GM12878 (cell line): ENCODE results near the gene NCAPH2.

Experiments
- CHD2 ChIP-seq: IDR thresholded peaks from 2 replicates; pipeline ENCODE4 v1.6.1; 2011; ENCODE audit warnings: low read depth, low read length, improper control_type of control experiment, borderline replicate concordance
- CTCF ChIP-seq, 3 experiments: IDR thresholded peaks in 2 of 3; conservative IDR thresholded peaks in 1 of 3; 2 replicates each; pipeline ENCODE4 v1.5.1; 2011; ENCODE audit warnings: low read depth in 3 of 3, low read length in 3 of 3, mild to moderate bottlenecking in 3 of 3, control low read depth in 2 of 3, moderate library complexity in 2 of 3, inconsistent platforms in 1 of 3, mixed read lengths in 1 of 3; ENCODE audit not compliant: control insufficient read depth in 2 of 3, insufficient read depth in 1 of 3; ENCODE audit errors: extremely low read depth in 1 of 3
- ESRRA ChIP-seq: IDR thresholded peaks from 2 replicates; pipeline ENCODE4 v1.6.1; 2012; ENCODE audit warnings: mild to moderate bottlenecking, low read length, improper control_type of control experiment
- FOXM1 ChIP-seq: IDR thresholded peaks from 2 replicates; pipeline ENCODE4 v1.6.1; 2012; ENCODE audit warnings: low read depth, mild to moderate bottlenecking, inconsistent platforms, low read length, moderate library complexity
- HCFC1 ChIP-seq: fragments of 150-350 bp; IDR thresholded peaks from 2 replicates; pipeline ENCODE4 v1.6.1; 2014; ENCODE audit warnings: low read length
- MAX ChIP-seq: IDR thresholded peaks from 2 replicates; pipeline ENCODE4 v1.6.1; 2012; ENCODE audit warnings: low read depth, low read length, improper control_type of control experiment
- MYB ChIP-seq: fragments of 150-350 bp; IDR thresholded peaks from 2 replicates; pipeline ENCODE4 v1.6.1; 2014; ENCODE audit warnings: mild to moderate bottlenecking, low read depth, low read length, borderline replicate concordance
- NR2C2 ChIP-seq: IDR thresholded peaks from 2 replicates; pipeline ENCODE4 v1.6.1; 2011; ENCODE audit warnings: borderline replicate concordance, low read depth; ENCODE audit not compliant: control insufficient read depth, insufficient read length
- POLR2AphosphoS5 ChIP-seq: IDR thresholded peaks from 2 replicates; pipeline ENCODE4 v1.6.1; 2011; ENCODE audit warnings: mild to moderate bottlenecking, low read length, inconsistent platforms
- SKIL ChIP-seq: fragments of 450-650 bp; IDR thresholded peaks from 2 replicates; pipeline ENCODE4 v1.6.1; 2017; ENCODE audit warnings: mild to moderate bottlenecking, low read depth, inconsistent platforms; ENCODE audit not compliant: poor library complexity, severe bottlenecking
- TAF1 ChIP-seq: IDR thresholded peaks from 2 replicates; pipeline ENCODE4 v1.6.1; 2011; ENCODE audit warnings: mild to moderate bottlenecking, low read depth, low read length, borderline replicate concordance
- TF ChIP-seq, protein P1 (sequence below): fragments of 450-650 bp; formaldehyde crosslinking; IDR thresholded peaks from 2 replicates; pipeline ENCODE4 v1.4.0; 2022; ENCODE audit warnings: mild to moderate bottlenecking, moderate library complexity

GRCh38 chr22:50461979-50462540 is 46.0 kb upstream of the NCAPH2 start:
- TF ChIP-seq CHD2 (no peak), POLR2AphosphoS5 (no peak), FOXM1 (no peak), TAF1 (no peak), CTCF (IDR thresholded peaks at IDR 0.05 in 2 of 3, conservative IDR thresholded peaks at IDR 0.05 in 1 of 3; ENCODE audit: control insufficient read depth in 2 of 3, extremely low read depth in 1 of 3, insufficient read depth in 1 of 3, low read depth in 3 of 3, low read length in 3 of 3) (no peak), ESRRA (no peak), NR2C2 (no peak), MAX (no peak), HCFC1 (no peak), MYB (no peak), SKIL (no peak)
- TF ChIP-seq, protein P1, sequence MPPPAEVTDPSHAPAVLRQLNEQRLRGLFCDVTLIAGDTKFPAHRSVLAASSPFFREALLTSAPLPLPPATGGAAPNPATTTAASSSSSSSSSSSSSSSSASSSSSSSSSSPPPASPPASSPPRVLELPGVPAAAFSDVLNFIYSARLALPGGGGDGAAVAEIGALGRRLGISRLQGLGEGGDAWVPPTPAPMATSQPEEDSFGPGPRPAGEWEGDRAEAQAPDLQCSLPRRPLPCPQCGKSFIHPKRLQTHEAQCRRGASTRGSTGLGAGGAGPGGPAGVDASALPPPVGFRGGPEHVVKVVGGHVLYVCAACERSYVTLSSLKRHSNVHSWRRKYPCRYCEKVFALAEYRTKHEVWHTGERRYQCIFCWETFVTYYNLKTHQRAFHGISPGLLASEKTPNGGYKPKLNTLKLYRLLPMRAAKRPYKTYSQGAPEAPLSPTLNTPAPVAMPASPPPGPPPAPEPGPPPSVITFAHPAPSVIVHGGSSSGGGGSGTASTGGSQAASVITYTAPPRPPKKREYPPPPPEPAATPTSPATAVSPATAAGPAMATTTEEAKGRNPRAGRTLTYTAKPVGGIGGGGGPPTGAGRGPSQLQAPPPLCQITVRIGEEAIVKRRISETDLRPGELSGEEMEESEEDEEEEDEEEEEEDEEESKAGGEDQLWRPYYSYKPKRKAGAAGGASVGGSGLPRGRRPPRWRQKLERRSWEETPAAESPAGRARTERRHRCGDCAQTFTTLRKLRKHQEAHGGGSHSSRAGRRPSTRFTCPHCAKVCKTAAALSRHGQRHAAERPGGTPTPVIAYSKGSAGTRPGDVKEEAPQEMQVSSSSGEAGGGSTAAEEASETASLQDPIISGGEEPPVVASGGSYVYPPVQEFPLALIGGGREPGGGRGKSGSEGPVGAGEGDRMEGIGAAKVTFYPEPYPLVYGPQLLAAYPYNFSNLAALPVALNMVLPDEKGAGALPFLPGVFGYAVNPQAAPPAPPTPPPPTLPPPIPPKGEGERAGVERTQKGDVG = no peak
